ENCODE measurements around the gene PDE11A. TPM values are rescaled to one million over a fixed set of nuclear protein-coding genes. Genes with fewer than 3 reads are reported as not detected.

PDE11A gene
- total and polyA plus RNA-seq, 2 of the 8 experiments (the other 6 are each of a cell fraction or from before 2014, with no cell fraction given), result 0.19 to 0.23 TPM

- H2BK5ac ChIP-seq (ENCODE audit: low read depth, low read length), result no peak overlapping the region
- H2BK120ac ChIP-seq (replicated peaks; ENCODE audit: low read depth, low read length), result no peak overlapping the region
- H3K56ac ChIP-seq (replicated peaks; ENCODE audit: insufficient read length, low read depth, low read length), result no peak overlapping the region
- no peak overlapping the region for H2BK12ac ChIP-seq (ENCODE audit: low read depth, low read length)
- H4K20me1 ChIP-seq (replicated peaks in 1 of 2; ENCODE audit: control insufficient read depth in 1 of 2, insufficient read depth in 2 of 2, low read length in 2 of 2), result no peaks in the 10 kb centered on the region
- H2BK20ac ChIP-seq (ENCODE audit: low read length), result no peak overlapping the region
- H2BK15ac ChIP-seq (ENCODE audit: low read length), result no peak overlapping the region
- no peak for FAIRE-seq
- H3K79me1 ChIP-seq (ENCODE audit: low read depth, low read length), result no peaks in the 10 kb centered on the region
- DNase-seq (ENCODE audit: low read depth in 1 of 2, low spot score in 2 of 2), result no peak
- no peak for TF ChIP-seq TAF1 (IDR thresholded peaks at IDR 0.05; ENCODE audit: low read depth, low read length)
- TF ChIP-seq POU5F1 (IDR thresholded peaks at IDR 0.05; ENCODE audit: low read depth, low read length), result no peak
- no peak for TF ChIP-seq CBX5 (IDR thresholded peaks at IDR 0.05; ENCODE audit: low read depth, low read length)
- TF ChIP-seq ASH2L (IDR thresholded peaks at IDR 0.05; ENCODE audit: low read length), result no peak
- TF ChIP-seq YY1 (IDR thresholded peaks at IDR 0.05; ENCODE audit: low read depth, low read length), result no peak
- no peak overlapping the region for H2AFZ ChIP-seq (ENCODE audit: low read length)
- H3K27ac ChIP-seq (ENCODE audit: low read depth, low read length), result no peak overlapping the region
- H3K9ac ChIP-seq (replicated peaks in 1 of 4; ENCODE audit: extremely low read depth in 1 of 4, low read depth in 3 of 4, low read length in 3 of 4), result no peak overlapping the region
- H3K36me3 ChIP-seq (ENCODE audit: control insufficient read depth in 2 of 4, insufficient read depth in 4 of 4, low read length in 3 of 4), result no peaks in the 10 kb centered on the region
- H3K4me2 ChIP-seq (ENCODE audit: insufficient read depth in 1 of 2, low read depth in 2 of 2, low read length in 2 of 2), result no peak overlapping the region
- H3K9me3 ChIP-seq (ENCODE audit: insufficient read depth in 2 of 2, low read depth in 1 of 2, low read length in 1 of 2), result no peaks in the 10 kb centered on the region
- H3K4me3 ChIP-seq (ENCODE audit: extremely low read depth in 1 of 4, insufficient read depth in 2 of 4, low read depth in 3 of 4, low read length in 4 of 4), result no peak overlapping the region
- CTCF ChIA-PET (ENCODE audit: partially characterized antibody), result interaction anchor here (0.6 to 2.1 kb wide), 9 partner anchors 9 to 178 kb away, joined by 3 to 6 read pairs (median 3); no protein-coding TSS in a partner anchor
- H4K8ac ChIP-seq (ENCODE audit: extremely low read depth, insufficient read depth, low read length), result no peak overlapping the region
- no peak overlapping the region; the same call in 1 of the 2 replicates for H2AK5ac ChIP-seq (ENCODE audit: low read depth, low read length)
- no peak overlapping the region for H3K4ac ChIP-seq (replicated peaks; ENCODE audit: insufficient read length, low read depth, low read length)
- no peaks in the 10 kb centered on the region for H3K79me2 ChIP-seq (ENCODE audit: control insufficient read depth in 1 of 2, insufficient read depth in 2 of 2, low read length in 2 of 2)
- no peaks in the 10 kb centered on the region for H3K4me1 ChIP-seq (replicated peaks in 1 of 4; ENCODE audit: control insufficient read depth in 3 of 4, insufficient read depth in 4 of 4, low read length in 3 of 4)
- no peak overlapping the region for H4K91ac ChIP-seq (replicated peaks; ENCODE audit: insufficient read length, low read length)
- no peak overlapping the region for H3K14ac ChIP-seq (ENCODE audit: insufficient read length)
- no peak overlapping the region for H3K18ac ChIP-seq (ENCODE audit: extremely low read depth, low read length)
- 88% methylated on average over 5 of the region's 5 CpGs; no CpG with 5 or more reads in 1 of the 2 experiments for WGBS, 2 experiments (ENCODE audit: extremely low coverage in 1 of 2, insufficient coverage in 1 of 2, insufficient read length in 1 of 2, insufficient replicate concordance in 2 of 2, low coverage in 1 of 2, low lambda C conversion rate in 2 of 2, missing lambda C conversion rate in 1 of 2)
- H3K23ac ChIP-seq (ENCODE audit: insufficient read length), result no peak overlapping the region
- H3K27me3 ChIP-seq (replicated peaks in 1 of 4; ENCODE audit: control insufficient read depth in 3 of 4, extremely low read depth in 1 of 4, insufficient read depth in 3 of 4, low read length in 3 of 4), result no peaks in the 10 kb centered on the region
- no peak overlapping the region for H4K5ac ChIP-seq (ENCODE audit: insufficient read length, low read depth, low read length)
- no peaks in the 10 kb centered on the region; the same call in 1 of the 2 replicates for H3K23me2 ChIP-seq (ENCODE audit: low read depth, low read length)
- POLR2A ChIA-PET (ENCODE audit: partially characterized antibody), result no interaction called here
These were observed 487.2 kb downstream of the PDE11A start for GRCh38 chr2:177585234-177585863.

All from H1 (cell line).